ENCODE results near the gene TMBIM4. TPM values are rescaled to one million over a fixed set of nuclear protein-coding genes. Genes with fewer than 3 reads are reported as not detected.
A peak's percentile ranks its signal among the peaks of the same experiment; 100 is the strongest.

The TMBIM4 gene
- total and polyA plus RNA-seq, 2 experiments from 2014 or later = 59.6 to 63.6 TPM

GRCh38 chr12:66170606-66171005 is 810 bp upstream of the TMBIM4 start (continued):
- no peak for TF ChIP-seq CTCF (conservative IDR thresholded peaks at IDR 0.05; ENCODE audit: low read depth in 2 of 2)

DNA sequence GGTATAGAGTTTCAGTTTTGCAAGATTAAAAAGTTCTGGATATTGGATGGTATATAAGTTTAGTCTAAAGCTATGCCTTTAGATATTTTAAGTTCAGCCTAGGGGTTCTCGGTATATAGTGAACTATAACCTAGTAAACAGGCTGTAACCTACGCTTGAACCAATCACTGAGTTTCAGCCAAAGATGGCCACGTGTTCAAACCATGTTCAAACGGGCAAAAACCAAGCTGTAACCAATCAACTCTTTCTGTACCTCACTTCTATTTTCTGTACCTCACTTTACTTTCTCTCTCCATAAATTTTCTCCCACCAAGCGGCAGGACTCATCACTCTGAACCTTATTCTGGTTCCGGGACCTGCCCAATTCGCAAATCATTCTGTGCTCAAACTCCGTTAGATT is 1.4 kb downstream of the TMBIM4 start:
- Histone ChIP-seq H3F3A (replicated peaks; ENCODE audit: low read depth) (no peaks in the 10 kb centered on the region; the same call in 1 of the 2 replicates), H3K79me2 (replicated peaks; ENCODE audit: insufficient read depth) (peaks cover 53% of the 10 kb centered on the region), H4K20me1 (replicated peaks; ENCODE audit: insufficient read depth) (no peaks in the 10 kb centered on the region), H3K27me3 (ENCODE audit: insufficient read depth) (no peaks in the 10 kb centered on the region), H3K4me2 (peak overlapping the region; percentile 71; the same call in 1 of the 2 replicates), H3K4me1 (ENCODE audit: insufficient read depth) (no peaks in the 10 kb centered on the region; the same call in 1 of the 2 replicates), H2AFZ (no peak overlapping the region), H3K9me2 (ENCODE audit: insufficient read depth) (0 out of 2 replicates have a peak, but pooled peaks cover 3% of the 10 kb centered on the region), H3K27ac (ENCODE audit: low read depth) (peak overlapping the region; percentile 80; the same call in 1 of the 2 replicates), H3K4me3 (peak overlapping the region; percentile 70; the same call in 1 of the 2 replicates), H3K36me3 (ENCODE audit: insufficient read depth) (no peaks in the 10 kb centered on the region)
- no peak for ATAC-seq
- Mint-ChIP-seq H3K9me3 (peaks cover 16% of the 10 kb centered on the region; the same call in 2 of the 3 replicates), H3K4me1 (peaks cover 8% of the 10 kb centered on the region; the same call in 2 of the 3 replicates), H3K27me3 (ENCODE audit: insufficient read depth, low read depth, poor library complexity) (peaks cover 1% of the 10 kb centered on the region), H3K27ac (no peak overlapping the region), H3K4me3 (peak overlapping the region; percentile 95), H3K36me3 (ENCODE audit: low read depth) (peaks cover 17% of the 10 kb centered on the region)
- no peak for DNase-seq (ENCODE audit: low spot score)
- TF ChIP-seq ZNF114 (CRISPR knock-in tag; IDR thresholded peaks at IDR 0.05) (no peak), ETS1 (IDR thresholded peaks at IDR 0.05) (no peak), NANOG (IDR thresholded peaks at IDR 0.05; ENCODE audit: borderline replicate concordance) (no peak), CTCF (conservative IDR thresholded peaks at IDR 0.05; ENCODE audit: low read depth in 2 of 2) (no peak), REST (IDR thresholded peaks at IDR 0.05; ENCODE audit: unreplicated experiment) (no peak), STAT1 (IDR thresholded peaks at IDR 0.05; ENCODE audit: unreplicated experiment) (no peak), EZH2phosphoT487 (IDR thresholded peaks at IDR 0.05; ENCODE audit: unreplicated experiment) (no peak), POLR2AphosphoS5 (IDR thresholded peaks at IDR 0.05; ENCODE audit: low read depth) (no peak), CREB1 (CRISPR knock-in tag; IDR thresholded peaks at IDR 0.05; ENCODE audit: low read depth) (no peak)
- TF ChIP-seq, protein P1, sequence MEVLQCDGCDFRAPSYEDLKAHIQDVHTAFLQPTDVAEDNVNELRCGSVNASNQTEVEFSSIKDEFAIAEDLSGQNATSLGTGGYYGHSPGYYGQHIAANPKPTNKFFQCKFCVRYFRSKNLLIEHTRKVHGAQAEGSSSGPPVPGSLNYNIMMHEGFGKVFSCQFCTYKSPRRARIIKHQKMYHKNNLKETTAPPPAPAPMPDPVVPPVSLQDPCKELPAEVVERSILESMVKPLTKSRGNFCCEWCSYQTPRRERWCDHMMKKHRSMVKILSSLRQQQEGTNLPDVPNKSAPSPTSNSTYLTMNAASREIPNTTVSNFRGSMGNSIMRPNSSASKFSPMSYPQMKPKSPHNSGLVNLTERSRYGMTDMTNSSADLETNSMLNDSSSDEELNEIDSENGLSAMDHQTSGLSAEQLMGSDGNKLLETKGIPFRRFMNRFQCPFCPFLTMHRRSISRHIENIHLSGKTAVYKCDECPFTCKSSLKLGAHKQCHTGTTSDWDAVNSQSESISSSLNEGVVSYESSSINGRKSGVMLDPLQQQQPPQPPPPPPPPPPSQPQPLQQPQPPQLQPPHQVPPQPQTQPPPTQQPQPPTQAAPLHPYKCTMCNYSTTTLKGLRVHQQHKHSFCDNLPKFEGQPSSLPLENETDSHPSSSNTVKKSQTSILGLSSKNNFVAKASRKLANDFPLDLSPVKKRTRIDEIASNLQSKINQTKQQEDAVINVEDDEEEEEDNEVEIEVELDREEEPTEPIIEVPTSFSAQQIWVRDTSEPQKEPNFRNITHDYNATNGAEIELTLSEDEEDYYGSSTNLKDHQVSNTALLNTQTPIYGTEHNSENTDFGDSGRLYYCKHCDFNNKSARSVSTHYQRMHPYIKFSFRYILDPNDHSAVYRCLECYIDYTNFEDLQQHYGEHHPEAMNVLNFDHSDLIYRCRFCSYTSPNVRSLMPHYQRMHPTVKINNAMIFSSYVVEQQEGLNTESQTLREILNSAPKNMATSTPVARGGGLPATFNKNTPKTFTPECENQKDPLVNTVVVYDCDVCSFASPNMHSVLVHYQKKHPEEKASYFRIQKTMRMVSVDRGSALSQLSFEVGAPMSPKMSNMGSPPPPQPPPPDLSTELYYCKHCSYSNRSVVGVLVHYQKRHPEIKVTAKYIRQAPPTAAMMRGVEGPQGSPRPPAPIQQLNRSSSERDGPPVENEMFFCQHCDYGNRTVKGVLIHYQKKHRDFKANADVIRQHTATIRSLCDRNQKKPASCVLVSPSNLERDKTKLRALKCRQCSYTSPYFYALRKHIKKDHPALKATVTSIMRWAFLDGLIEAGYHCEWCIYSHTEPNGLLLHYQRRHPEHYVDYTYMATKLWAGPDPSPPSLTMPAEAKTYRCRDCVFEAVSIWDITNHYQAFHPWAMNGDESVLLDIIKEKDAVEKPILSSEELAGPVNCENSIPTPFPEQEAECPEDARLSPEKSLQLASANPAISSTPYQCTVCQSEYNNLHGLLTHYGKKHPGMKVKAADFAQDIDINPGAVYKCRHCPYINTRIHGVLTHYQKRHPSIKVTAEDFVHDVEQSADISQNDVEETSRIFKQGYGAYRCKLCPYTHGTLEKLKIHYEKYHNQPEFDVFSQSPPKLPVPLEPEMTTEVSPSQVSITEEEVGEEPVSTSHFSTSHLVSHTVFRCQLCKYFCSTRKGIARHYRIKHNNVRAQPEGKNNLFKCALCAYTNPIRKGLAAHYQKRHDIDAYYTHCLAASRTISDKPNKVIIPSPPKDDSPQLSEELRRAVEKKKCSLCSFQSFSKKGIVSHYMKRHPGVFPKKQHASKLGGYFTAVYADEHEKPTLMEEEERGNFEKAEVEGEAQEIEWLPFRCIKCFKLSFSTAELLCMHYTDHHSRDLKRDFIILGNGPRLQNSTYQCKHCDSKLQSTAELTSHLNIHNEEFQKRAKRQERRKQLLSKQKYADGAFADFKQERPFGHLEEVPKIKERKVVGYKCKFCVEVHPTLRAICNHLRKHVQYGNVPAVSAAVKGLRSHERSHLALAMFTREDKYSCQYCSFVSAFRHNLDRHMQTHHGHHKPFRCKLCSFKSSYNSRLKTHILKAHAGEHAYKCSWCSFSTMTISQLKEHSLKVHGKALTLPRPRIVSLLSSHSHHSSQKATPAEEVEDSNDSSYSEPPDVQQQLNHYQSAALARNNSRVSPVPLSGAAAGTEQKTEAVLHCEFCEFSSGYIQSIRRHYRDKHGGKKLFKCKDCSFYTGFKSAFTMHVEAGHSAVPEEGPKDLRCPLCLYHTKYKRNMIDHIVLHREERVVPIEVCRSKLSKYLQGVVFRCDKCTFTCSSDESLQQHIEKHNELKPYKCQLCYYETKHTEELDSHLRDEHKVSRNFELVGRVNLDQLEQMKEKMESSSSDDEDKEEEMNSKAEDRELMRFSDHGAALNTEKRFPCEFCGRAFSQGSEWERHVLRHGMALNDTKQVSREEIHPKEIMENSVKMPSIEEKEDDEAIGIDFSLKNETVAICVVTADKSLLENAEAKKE (CRISPR knock-in tag; IDR thresholded peaks at IDR 0.05) = no peak
